SU-DHL-6 (cell line): Measurements from ENCODE around the gene TMA7B.
"Not testable (repeated sequence)": the region's sequence is repeated elsewhere in the genome, so short reads cannot be mapped to it uniquely, and the experiment has no call there.

Experiments used
- H2AFZ ChIP-seq: fragments of 200-600 bp; sonication (generic); 2 replicates; pipeline ENCODE4 v1.6.1; 2014; ENCODE audit warnings: low read depth, mild to moderate bottlenecking, moderate library complexity, mixed read lengths, antibody characterized with exemption, low read length; ENCODE audit not compliant: severe bottlenecking
- H3F3A ChIP-seq: fragments of 200-600 bp; shearing (Covaris generic); 2 replicates; pipeline ENCODE4 v1.6.0; 2016; ENCODE audit warnings: antibody characterized with exemption, mild to moderate bottlenecking; ENCODE audit not compliant: insufficient read depth
- H3K27ac ChIP-seq: fragments of 200-600 bp; sonication (generic); 2 replicates; pipeline ENCODE4 v1.5.1; 2016; ENCODE audit warnings: low read depth, mild to moderate bottlenecking, low read length, moderate library complexity, mixed read lengths
- H3K27me3 ChIP-seq: fragments of 200-600 bp; sonication (generic), shearing (Covaris generic); 2 replicates; pipeline ENCODE4 v1.6.0; 2014; ENCODE audit warnings: mild to moderate bottlenecking, low read length
- H3K36me3 ChIP-seq: fragments of 200-600 bp; sonication (generic); 2 replicates; pipeline ENCODE4 v1.6.1; 2014; ENCODE audit warnings: mild to moderate bottlenecking, low read length, mixed read lengths
- H3K4me2 ChIP-seq: fragments of 300-600, 200-600 bp; shearing (Covaris generic), sonication (generic); 2 replicates; pipeline ENCODE4 v1.6.0; 2014; ENCODE audit warnings: low read length, low read depth, mild to moderate bottlenecking; ENCODE audit not compliant: poor library complexity, severe bottlenecking
- H3K4me3 ChIP-seq: fragments of 200-600 bp; sonication (generic); 2 replicates; pipeline ENCODE4 v1.5.1; 2014; ENCODE audit warnings: antibody characterized with exemption, low read length, mild to moderate bottlenecking, mixed read lengths; ENCODE audit not compliant: insufficient read depth, poor library complexity, severe bottlenecking
- H3K79me2 ChIP-seq: fragments of 200-600 bp; sonication (generic); 2 replicates; pipeline ENCODE4 v1.6.1; 2014; ENCODE audit warnings: mild to moderate bottlenecking, low read length, moderate library complexity; ENCODE audit not compliant: insufficient read depth
- H3K9ac ChIP-seq: fragments of 200-600 bp; sonication (generic); 2 replicates; pipeline ENCODE4 v1.7.0; 2014; ENCODE audit warnings: mild to moderate bottlenecking, low read length
- H3K9me2 ChIP-seq: fragments of 200-600 bp; sonication (generic); replicated peaks from 2 replicates; pipeline ENCODE4 v1.6.1; 2014; ENCODE audit warnings: low read length; ENCODE audit not compliant: insufficient read depth
- H3K9me3 ChIP-seq: fragments of 200-600 bp; sonication (generic); 2 replicates; pipeline ENCODE4 v1.6.1; 2014; ENCODE audit warnings: low read length, mixed read lengths; ENCODE audit not compliant: insufficient read depth
- H4K20me1 ChIP-seq: fragments of 200-600 bp; sonication (generic); 2 replicates; pipeline ENCODE4 v1.6.1; 2014; ENCODE audit warnings: low read depth, mild to moderate bottlenecking, antibody characterized with exemption, low read length, moderate library complexity, mixed read lengths
- CTCF ChIP-seq: fragments of 200-600 bp; sonication (generic); IDR thresholded peaks from one replicate; pipeline ENCODE4 v1.5.1; 2017; ENCODE audit warnings: antibody characterized with exemption, mild to moderate bottlenecking, low read length, moderate library complexity; ENCODE audit not compliant: insufficient read depth, poor library complexity, severe bottlenecking
- EZH2phosphoT487 ChIP-seq: fragments of 200-600 bp; sonication (generic), shearing (Covaris generic); conservative IDR thresholded peaks from 2 replicates; pipeline ENCODE4 v1.6.1; 2018; ENCODE audit warnings: mild to moderate bottlenecking, antibody characterized with exemption, low read length, moderate library complexity, mixed read lengths

Gene TMA7B

GRCh38 chr22:39947220-39948216, 12.7 kb upstream of the TMA7B start:
- Histone ChIP-seq H3K4me3 (no peak overlapping the region), H2AFZ (no peak overlapping the region), H3K4me2 (no peak overlapping the region)

DNA sequence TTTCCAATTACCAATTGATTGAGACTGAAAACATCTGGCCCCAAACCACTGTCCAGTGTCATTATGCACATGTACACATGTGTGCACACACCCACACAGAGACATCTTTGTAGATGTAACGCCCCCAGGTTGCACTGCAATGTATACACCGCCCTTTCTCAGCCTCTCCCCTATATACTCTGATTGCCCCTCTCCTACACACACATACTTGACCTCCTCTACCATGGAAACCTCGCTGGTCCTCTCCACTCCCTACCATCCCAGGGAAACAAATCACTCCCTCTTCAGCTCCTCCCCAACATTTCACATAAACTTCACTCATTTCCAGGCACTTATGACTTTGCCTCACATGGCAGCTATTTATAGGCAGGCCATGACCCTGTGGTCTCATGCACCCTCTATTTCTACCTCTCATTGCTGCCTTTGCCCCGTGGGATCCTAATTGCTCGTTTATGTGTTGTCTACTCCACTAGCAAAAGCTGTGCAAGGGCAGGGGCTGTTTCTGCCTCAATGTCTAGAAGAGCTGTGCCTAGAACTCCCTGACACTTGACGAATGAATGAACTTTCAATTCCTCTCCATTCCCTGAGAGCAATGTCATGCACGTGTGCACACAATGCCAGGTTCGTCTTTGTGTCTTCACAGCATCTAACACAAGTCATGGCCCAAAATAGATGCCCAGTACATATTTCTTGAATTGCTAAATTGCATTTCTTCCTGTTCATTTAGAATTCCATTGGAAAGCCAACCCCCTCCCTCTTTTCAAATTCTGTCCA, 10.0 kb upstream of the TMA7B start:
- H3K79me2 ChIP-seq, result no peaks in the 10 kb centered on the region
- TF ChIP-seq CTCF (no peak), EZH2phosphoT487 (no peak)

More at GRCh38 chr22:39947220-39948216, 12.7 kb upstream of the TMA7B start:
- TF ChIP-seq CTCF (no peak), EZH2phosphoT487 (no peak)
- H4K20me1 ChIP-seq, result no peaks in the 10 kb centered on the region
- H3K9ac ChIP-seq, result no peak overlapping the region
- H3F3A ChIP-seq, result no peaks in the 10 kb centered on the region
- no peaks in the 10 kb centered on the region for H3K36me3 ChIP-seq
- H3K79me2 ChIP-seq, result no peaks in the 10 kb centered on the region
- no peaks in the 10 kb centered on the region for H3K9me2 ChIP-seq
- no peak overlapping the region for H3K27ac ChIP-seq
- H3K27me3 ChIP-seq, result no peaks in the 10 kb centered on the region; the same call in 1 of the 2 replicates
- no peaks in the 10 kb centered on the region for H3K9me3 ChIP-seq

GRCh38 chr22:39951603-39952293, 8.4 kb upstream of the TMA7B start:
- H3K79me2 ChIP-seq, H3K9me3 ChIP-seq, H4K20me1 ChIP-seq, H3K27me3 ChIP-seq, H3K27ac ChIP-seq, H3K36me3 ChIP-seq, H3K9me2 ChIP-seq, H2AFZ ChIP-seq, H3K4me2 ChIP-seq, H3K4me3 ChIP-seq, H3F3A ChIP-seq, H3K9ac ChIP-seq: not testable (repeated sequence)

More for the DNA sequence above, 10.0 kb upstream of the TMA7B start:
- Histone ChIP-seq H3K4me3 (no peak overlapping the region), H3F3A (no peaks in the 10 kb centered on the region), H3K9me2 (no peaks in the 10 kb centered on the region), H3K36me3 (no peaks in the 10 kb centered on the region), H3K9me3 (no peaks in the 10 kb centered on the region), H3K27me3 (no peaks in the 10 kb centered on the region; the same call in 1 of the 2 replicates), H3K4me2 (no peak overlapping the region), H4K20me1 (no peaks in the 10 kb centered on the region), H2AFZ (no peak overlapping the region), H3K9ac (no peak overlapping the region), H3K27ac (no peak overlapping the region)
